ENCODE measurements around the gene TOGARAM1. TPM values are rescaled to one million over a fixed set of nuclear protein-coding genes. Genes with fewer than 3 reads are reported as not detected.

Gene TOGARAM1
- total and polyA plus RNA-seq, 9 donors: 8.4 to 28.3 (median 21.6) TPM

GRCh38 chr14:44959538-44959937 lies 2.5 kb upstream of the TOGARAM1 start:
- Histone ChIP-seq H3K36me3 (no peaks in the 10 kb centered on the region), H3K4me1 (ENCODE audit: insufficient read depth) (peaks cover 4% of the 10 kb centered on the region), H3K27ac (no peak overlapping the region), H3K4me3 (no peak overlapping the region), H3K9me3 (no peaks in the 10 kb centered on the region), H3K27me3 (no peaks in the 10 kb centered on the region)
- 77 to 83% (median 78%) methylated on average over 3 of the region's 3 CpGs for WGBS, 3 donors
- no peak for DNase-seq
- TF ChIP-seq POLR2A (IDR thresholded peaks at IDR 0.05) (no peak), EP300 (IDR thresholded peaks at IDR 0.05) (no peak)
- TF ChIP-seq, protein P1, sequence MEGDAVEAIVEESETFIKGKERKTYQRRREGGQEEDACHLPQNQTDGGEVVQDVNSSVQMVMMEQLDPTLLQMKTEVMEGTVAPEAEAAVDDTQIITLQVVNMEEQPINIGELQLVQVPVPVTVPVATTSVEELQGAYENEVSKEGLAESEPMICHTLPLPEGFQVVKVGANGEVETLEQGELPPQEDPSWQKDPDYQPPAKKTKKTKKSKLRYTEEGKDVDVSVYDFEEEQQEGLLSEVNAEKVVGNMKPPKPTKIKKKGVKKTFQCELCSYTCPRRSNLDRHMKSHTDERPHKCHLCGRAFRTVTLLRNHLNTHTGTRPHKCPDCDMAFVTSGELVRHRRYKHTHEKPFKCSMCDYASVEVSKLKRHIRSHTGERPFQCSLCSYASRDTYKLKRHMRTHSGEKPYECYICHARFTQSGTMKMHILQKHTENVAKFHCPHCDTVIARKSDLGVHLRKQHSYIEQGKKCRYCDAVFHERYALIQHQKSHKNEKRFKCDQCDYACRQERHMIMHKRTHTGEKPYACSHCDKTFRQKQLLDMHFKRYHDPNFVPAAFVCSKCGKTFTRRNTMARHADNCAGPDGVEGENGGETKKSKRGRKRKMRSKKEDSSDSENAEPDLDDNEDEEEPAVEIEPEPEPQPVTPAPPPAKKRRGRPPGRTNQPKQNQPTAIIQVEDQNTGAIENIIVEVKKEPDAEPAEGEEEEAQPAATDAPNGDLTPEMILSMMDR (IDR thresholded peaks at IDR 0.05): no peak
- intact Hi-C loops (cut with DNase I): no loop called here

GRCh38 chr14:44960146-44960545 lies 1.8 kb upstream of the TOGARAM1 start:
- no peaks in the 10 kb centered on the region for H3K27me3 ChIP-seq
- no peak overlapping the region for H3K27ac ChIP-seq
- DNase-seq: no peak
- H3K4me1 ChIP-seq (ENCODE audit: insufficient read depth): peaks cover 4% of the 10 kb centered on the region
- TF ChIP-seq, protein P1 (IDR thresholded peaks at IDR 0.05): no peak
- TF ChIP-seq POLR2A (IDR thresholded peaks at IDR 0.05) (no peak), EP300 (IDR thresholded peaks at IDR 0.05) (no peak)
- no peaks in the 10 kb centered on the region for H3K36me3 ChIP-seq
- WGBS, 3 donors: 25 to 28% (median 25%) methylated on average over 2 of the region's 2 CpGs
- H3K4me3 ChIP-seq: peak overlapping the region; percentile 90
- H3K9me3 ChIP-seq: no peaks in the 10 kb centered on the region
- intact Hi-C loops (cut with DNase I): loop anchor here in 1 of 4 donors (5.0 kb wide), 1 partner anchor 177 kb away; the partner anchor contains the start of gene FANCM

GRCh38 chr14:44960646-44961045 lies 1.3 kb upstream of the TOGARAM1 start:
- Histone ChIP-seq H3K36me3 (no peaks in the 10 kb centered on the region), H3K9me3 (no peaks in the 10 kb centered on the region), H3K4me1 (ENCODE audit: insufficient read depth) (peaks cover 2% of the 10 kb centered on the region), H3K4me3 (peak overlapping the region; percentile 90), H3K27me3 (no peaks in the 10 kb centered on the region), H3K27ac (peak overlapping the region in 1 of 2 donors; percentile 88)
- WGBS, 3 donors: 0 to 1% (median 0%) methylated on average over 3 of the region's 3 CpGs
- intact Hi-C loops (cut with DNase I): loop anchor here in 1 of 4 donors (5.0 kb wide), 1 partner anchor 177 kb away; the partner anchor contains the start of gene FANCM
- TF ChIP-seq EP300 (IDR thresholded peaks at IDR 0.05) (no peak), POLR2A (IDR thresholded peaks at IDR 0.05) (no peak)
- TF ChIP-seq, protein P1 (IDR thresholded peaks at IDR 0.05): no peak
- DNase-seq: no peak

GRCh38 chr14:44961151-44961553 lies 838 bp upstream of the TOGARAM1 start:
- 0% methylated on average over 14 of the region's 14 CpGs for WGBS, 3 donors
- H3K27ac ChIP-seq: peak overlapping the region in 1 of 2 donors; percentile 88
- H3K9me3 ChIP-seq: no peaks in the 10 kb centered on the region
- peak overlapping the region; percentile 90 for H3K4me3 ChIP-seq
- H3K36me3 ChIP-seq: no peaks in the 10 kb centered on the region
- intact Hi-C loops (cut with DNase I): loop anchor here in 1 of 4 donors (5.0 kb wide), 1 partner anchor 176 kb away; the partner anchor contains the start of gene FANCM
- H3K27me3 ChIP-seq: no peaks in the 10 kb centered on the region
- DNase-seq: peak; percentile 48 to 67 (median 64)
- H3K4me1 ChIP-seq (ENCODE audit: insufficient read depth): peaks cover 7% of the 10 kb centered on the region
- TF ChIP-seq POLR2A (IDR thresholded peaks at IDR 0.05) (no peak), EP300 (IDR thresholded peaks at IDR 0.05) (no peak)
- TF ChIP-seq, protein P1 (IDR thresholded peaks at IDR 0.05): no peak
